GM18873 (cell line): ENCODE results near the gene IL6ST.
"Not testable (repeated sequence)": the region's sequence is repeated elsewhere in the genome, so short reads cannot be mapped to it uniquely, and the experiment has no call there.

Experiments
- ATAC-seq: cut with Tn5 transposase; IDR thresholded peaks from one replicate; pipeline ENCODE4 v1.9.1; 2021; ENCODE audit warnings: mild to moderate bottlenecking, moderate library complexity, moderate number of reproducible peaks; ENCODE audit not compliant: unreplicated experiment, low FRiP score

IL6ST gene

GRCh38 chr5:55994495-55994997 is at the start of gene IL6ST:
IL6ST (minus strand) TSS chr5:55994963; CDS start chr5:55976278, 18,685 bp downstream.
- ATAC-seq, result peak; percentile 39

DNA sequence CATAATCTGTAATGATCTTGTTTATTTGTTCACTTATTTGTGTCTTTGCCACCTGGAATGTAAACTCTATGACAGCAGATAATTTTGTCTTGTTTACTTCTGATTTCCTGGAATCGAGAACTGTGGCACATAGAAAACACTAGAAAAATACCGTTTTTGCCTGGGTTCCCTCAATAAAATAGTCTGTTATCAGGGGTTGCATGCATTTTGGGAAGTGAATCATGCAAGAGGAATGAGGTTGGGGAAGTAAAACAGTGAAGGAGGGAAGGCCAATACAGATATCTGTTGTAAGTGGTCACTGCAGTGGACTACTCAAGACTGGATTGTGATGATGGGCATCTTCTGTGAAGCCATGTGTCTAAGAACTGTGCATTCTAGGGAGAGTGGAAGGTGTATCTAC is 45.2 kb upstream of the IL6ST start:
- ATAC-seq, result no peak

GRCh38 chr5:56038206-56038605 is 43.4 kb upstream of the IL6ST start:
- ATAC-seq, result not testable (repeated sequence)

- no peak for ATAC-seq
Observed at GRCh38 chr5:56037531-56038010, 42.8 kb upstream of the IL6ST start.

DNA sequence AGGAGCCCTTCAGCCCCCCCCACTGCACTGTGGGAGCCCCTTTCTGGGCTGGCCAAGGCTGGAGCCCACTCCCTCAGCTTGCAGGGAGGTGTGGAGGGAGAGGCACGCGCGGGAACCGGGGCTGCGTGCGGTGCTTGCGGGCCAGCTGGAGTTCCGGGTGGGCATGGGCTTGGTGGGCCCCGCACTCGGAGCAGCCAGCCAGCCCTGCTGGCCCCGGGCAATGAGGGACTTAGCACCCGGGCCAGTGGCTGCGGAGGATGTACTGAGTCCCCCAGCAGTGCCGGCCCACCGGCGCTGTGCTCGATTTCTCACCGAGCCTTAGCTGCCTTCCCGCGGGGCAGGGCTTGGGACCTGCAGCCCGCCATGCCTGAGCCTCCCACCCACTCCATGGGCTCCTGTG is 40.6 kb upstream of the IL6ST start:
- ATAC-seq, result not testable (repeated sequence)

DNA sequence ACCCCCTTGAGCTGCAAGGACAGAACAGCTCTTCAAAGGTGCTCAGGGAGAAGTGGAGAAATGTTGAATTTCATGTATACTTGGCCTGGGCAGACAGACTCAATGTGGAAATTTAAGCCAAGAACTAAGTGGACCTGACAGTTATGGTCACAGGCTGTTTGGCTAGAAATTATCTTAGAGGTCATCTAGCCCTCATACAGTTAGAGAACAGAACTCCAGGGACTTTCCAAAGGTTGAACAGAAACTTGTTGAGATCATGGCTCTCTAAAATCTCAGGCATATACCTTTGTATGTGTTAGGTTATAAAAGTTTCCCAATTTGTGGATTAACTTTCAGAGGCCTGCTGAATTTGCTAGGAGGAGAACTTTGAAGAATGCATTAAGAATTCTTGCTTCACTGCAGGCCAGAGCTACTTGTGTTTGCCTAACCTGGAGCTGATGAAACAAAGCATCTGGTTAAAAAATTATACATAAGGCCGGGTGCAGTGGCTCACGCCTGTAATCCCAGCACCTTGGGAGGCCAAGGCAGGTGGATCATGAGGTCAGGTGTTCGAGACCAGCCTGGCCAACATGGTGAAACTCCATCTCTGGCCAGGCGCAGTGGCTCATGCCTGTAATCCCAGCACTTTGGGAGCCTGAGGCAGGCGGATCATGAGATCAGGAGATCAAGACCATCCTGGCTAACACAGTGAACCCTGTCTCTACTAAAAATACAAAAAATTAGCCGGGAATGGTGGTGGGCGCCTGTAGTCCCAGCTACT is 35.3 kb upstream of the IL6ST start:
- not testable (repeated sequence) for ATAC-seq

GRCh38 chr5:56029457-56029856 is 34.7 kb upstream of the IL6ST start:
- no peak for ATAC-seq

DNA sequence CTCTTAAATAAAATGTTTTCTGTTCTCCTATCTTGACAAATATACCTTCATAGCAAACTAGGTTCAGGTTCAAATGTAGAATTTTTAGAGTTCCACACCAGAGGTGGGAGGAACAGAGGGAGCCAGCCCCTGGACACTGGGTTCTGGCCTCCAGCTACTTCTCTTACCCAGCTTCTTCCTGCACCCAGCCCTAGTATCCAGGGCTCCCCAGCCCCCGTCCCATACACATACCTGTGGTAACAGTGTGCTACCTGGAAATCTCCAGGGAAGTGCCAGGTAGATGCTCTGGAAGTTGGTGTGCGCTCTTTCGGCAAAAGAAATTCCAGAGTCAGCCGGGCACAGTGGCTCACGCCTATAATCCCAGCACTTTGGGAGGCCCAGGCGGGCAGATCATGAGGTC is 33.9 kb upstream of the IL6ST start:
- no peak for ATAC-seq

- ATAC-seq, result peak; percentile 70
Observed at GRCh38 chr5:56026863-56027300, 32.1 kb upstream of the IL6ST start.

- no peak for ATAC-seq
Observed at GRCh38 chr5:56025151-56025885, 30.6 kb upstream of the IL6ST start.

DNA sequence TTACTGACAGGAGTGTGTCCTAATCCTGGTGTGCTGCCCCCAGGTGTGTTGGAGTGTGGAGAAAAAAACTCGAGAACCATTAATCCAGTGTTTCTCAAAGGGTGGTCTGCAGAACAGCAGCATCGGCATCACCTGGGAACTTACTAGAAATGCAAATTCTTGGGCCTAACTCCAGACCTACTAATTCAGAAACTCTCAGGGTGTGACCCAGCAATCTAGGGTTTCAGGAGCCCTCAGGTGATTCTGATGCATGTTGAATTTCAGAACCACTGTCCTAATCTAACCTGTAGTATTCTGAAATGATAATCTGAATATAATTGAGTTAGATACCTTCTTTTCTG is 30.0 kb upstream of the IL6ST start:
- no peak for ATAC-seq

GRCh38 chr5:56023296-56023695 is 28.5 kb upstream of the IL6ST start:
- ATAC-seq, result no peak

DNA sequence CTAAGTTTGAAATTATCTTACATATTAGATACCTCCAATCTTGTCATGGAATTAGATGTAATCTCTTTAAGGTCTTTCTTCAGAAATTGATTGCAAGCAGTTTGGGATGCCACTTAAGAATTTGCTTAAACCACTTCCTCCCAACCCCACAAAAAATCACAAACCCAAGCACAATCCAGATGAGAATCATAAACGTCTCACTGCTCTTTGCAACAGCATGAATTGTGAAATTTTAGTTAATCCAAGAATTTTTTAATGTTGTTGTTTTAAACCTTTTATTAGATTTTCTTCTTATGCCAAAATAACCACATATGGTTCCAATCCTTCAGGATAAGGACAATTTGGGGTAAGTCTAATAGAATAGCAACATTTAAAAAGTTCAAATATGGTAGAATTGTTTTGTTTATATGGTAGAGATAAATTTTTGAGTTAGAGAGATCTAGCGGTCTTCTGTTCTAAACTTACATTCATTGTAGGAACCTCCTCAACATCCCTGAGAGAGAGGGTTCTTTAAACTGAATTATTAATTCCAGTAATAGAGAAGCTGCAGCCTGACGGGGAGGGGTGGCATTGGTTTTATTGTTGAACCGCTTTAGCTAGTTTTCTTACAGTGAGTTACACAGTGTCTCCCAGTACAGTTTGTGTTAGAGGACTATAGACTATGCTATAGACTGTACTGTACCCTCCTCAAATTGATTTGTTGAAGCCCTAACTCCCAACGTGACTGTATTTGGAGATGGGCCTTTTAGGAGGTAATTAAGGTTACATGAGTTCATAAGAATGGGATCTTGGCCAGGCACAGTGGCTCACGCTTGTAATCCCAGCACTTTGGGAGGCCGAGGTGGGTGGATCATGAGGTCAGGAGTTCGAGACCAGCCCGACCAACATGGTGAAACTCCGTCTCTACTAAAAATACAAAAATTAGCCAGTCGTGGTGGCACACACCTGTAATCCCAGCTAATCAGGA is 24.8 kb upstream of the IL6ST start:
- no peak for ATAC-seq

GRCh38 chr5:56018832-56019231 is 24.1 kb upstream of the IL6ST start:
- no peak for ATAC-seq

DNA sequence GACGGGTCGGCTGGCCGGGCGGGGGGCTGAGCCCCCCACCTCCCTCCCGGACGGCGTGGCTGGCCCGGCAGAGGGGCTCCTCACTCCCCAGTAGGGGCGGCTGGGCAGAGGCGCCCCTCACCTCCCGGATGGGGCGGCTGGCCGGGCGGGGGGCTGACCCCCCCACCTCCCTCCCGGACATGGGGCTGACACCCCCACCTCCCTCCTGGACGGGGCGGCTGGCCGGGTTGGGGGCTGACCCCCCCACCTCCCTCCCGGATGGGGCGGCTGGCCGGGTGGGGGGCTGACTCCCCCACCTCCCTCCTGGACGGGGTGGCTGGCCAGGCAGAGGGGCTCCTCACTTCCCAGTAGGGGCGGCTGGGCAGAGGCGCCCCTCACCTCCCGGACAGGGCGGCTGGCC is 19.9 kb upstream of the IL6ST start:
- not testable (repeated sequence) for ATAC-seq

- not testable (repeated sequence) for ATAC-seq
Observed at GRCh38 chr5:56013939-56014338, 19.2 kb upstream of the IL6ST start.

DNA sequence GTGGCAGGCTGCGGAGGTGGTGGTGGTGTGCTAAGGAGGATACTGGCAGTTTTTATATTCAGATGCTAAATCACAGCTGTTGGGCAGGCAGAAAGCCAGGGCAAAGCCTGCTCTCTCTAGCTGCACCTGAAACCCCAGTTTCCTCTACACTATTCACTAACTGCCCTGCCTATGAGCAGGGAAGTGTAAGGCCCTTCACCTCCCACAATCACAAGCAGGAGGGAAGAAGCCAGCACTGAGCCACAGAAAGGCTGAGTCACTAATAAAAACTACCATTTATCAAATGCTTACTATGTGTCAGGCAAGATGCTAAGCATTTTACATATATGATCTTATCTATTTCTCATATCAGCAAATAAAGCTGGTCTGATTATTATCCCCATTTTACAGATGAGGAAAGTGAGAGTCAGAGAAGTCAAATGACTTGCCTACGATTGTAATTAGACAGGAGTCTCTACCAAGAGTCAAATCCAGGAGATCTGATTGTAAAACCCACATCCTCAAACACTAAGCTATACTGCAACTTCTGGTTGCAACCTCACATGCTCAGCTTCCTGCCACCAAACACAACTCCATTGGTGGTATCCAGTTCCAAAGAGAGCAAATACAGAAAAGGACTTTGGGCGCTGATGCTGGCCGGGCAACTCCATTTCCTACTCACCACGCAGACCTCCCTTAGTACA is 17.7 kb upstream of the IL6ST start:
- ATAC-seq, result no peak

GRCh38 chr5:56011835-56012234 is 17.1 kb upstream of the IL6ST start:
- no peak for ATAC-seq

DNA sequence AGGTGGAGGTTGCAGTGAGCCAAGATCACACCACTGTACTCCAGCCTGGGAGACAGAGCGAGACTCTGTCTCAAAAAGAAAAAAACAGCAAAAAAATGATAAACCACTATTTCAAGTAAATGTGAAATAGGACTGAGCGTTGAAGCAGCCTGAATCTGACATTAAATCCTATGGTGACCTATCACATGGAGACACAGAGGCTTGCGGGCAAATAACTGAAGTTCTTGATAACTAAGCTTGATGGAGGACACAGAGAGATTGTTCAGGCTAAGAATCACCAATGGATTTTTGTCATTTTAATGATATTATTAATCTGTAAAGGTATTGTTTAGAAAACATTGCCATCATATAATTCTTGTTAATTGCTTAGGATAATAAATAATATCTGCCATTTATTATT is 15.7 kb upstream of the IL6ST start:
- no peak for ATAC-seq

DNA sequence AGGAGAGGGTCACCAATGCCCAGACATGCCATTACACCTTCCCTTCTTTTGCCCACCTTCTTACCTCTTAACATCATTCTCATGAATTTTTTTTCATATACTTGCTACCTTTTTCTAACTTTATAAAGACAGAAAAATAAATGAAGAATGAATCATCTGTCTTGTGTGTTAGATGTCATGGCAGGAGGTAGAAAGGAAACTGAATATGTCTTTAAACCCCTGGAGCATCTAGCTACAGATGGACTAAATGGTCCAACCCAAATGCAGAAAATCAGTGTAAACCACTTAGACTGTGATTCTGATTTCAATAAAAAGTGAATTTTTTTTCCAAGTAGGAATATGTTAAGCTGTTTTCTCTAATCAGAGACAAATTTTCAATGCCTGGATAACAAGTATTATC is 11.8 kb upstream of the IL6ST start:
- ATAC-seq, result no peak
